Tibial nerve (tissue), 3 donors: ENCODE measurements around the gene AMBP.

Experiments
- POLR2A ChIP-seq, 2 donors: fragments of 450-650 bp; IDR thresholded peaks; one replicate each; pipeline ENCODE4 v1.6.1; 2017; ENCODE audit warnings: antibody characterized with exemption in 2 of 2, mild to moderate bottlenecking in 2 of 2, moderate library complexity in 2 of 2
- TF ChIP-seq, protein P1 (sequence below), 5 experiments: fragments of 200-600 bp in 3 of 5; fragments of 450-650 bp in 2 of 5; sonication (generic) in 3 of 5; IDR thresholded peaks; one replicate each; pipeline ENCODE4 v1.5.1; 2016 to 2019; ENCODE audit warnings: antibody characterized with exemption in 5 of 5, mild to moderate bottlenecking in 3 of 5, moderate library complexity in 2 of 5

DNA sequence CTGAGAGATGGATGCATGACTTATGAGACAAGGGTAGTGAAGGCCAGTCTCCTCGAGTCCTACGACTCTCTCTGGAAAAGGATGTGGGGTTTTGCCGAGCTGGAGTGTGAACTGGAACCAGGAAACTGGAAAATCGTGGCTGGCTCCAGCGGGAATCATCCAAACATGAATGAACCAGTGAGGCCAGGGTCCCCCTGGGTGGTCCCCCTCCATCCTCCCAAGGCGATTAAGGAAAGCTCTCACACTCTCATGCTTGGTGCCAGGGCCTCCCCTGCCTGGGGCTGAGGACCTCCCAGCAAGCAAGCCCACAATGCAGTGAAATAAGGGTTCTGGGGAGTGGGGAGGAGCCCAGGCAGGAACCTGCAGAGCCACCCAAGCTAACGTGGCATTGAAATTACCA is 9.6 kb upstream of the AMBP start:
- no peak for TF ChIP-seq POLR2A (IDR thresholded peaks at IDR 0.05)
- TF ChIP-seq, protein P1, sequence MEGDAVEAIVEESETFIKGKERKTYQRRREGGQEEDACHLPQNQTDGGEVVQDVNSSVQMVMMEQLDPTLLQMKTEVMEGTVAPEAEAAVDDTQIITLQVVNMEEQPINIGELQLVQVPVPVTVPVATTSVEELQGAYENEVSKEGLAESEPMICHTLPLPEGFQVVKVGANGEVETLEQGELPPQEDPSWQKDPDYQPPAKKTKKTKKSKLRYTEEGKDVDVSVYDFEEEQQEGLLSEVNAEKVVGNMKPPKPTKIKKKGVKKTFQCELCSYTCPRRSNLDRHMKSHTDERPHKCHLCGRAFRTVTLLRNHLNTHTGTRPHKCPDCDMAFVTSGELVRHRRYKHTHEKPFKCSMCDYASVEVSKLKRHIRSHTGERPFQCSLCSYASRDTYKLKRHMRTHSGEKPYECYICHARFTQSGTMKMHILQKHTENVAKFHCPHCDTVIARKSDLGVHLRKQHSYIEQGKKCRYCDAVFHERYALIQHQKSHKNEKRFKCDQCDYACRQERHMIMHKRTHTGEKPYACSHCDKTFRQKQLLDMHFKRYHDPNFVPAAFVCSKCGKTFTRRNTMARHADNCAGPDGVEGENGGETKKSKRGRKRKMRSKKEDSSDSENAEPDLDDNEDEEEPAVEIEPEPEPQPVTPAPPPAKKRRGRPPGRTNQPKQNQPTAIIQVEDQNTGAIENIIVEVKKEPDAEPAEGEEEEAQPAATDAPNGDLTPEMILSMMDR (IDR thresholded peaks at IDR 0.05) = no peak
